Aorta (tissue), 5 donors: ENCODE data around the gene EEIG1. TPM values are rescaled to one million over a fixed set of nuclear protein-coding genes. Genes with fewer than 3 reads are reported as not detected.

Experiments
- ATAC-seq: fragments of 200-7000 bp; cut with Tn5 transposase; one replicate; pipeline ENCODE4 v1.9.1; 2022; ENCODE audit warnings: moderate library complexity; ENCODE audit not compliant: low FRiP score
- DNase-seq, 2 donors: peaks; one replicate each; pipeline ENCODE4 v3.0.0-alpha.2; 2020
- H3K27ac ChIP-seq, 2 donors: one replicate each; pipeline ENCODE4 v1.5.1; 2013; ENCODE audit warnings: low read length in 2 of 2, mild to moderate bottlenecking in 2 of 2, moderate library complexity in 2 of 2, control low read depth in 1 of 2, inconsistent platforms in 1 of 2, low read depth in 1 of 2
- H3K27me3 ChIP-seq, 2 donors: one replicate each; pipeline ENCODE4 v1.6.1; 2013; ENCODE audit warnings: control low read depth in 1 of 2, low read length in 1 of 2, mild to moderate bottlenecking in 1 of 2, moderate library complexity in 1 of 2; ENCODE audit not compliant: insufficient read depth in 2 of 2, control insufficient read depth in 1 of 2
- H3K36me3 ChIP-seq, 2 donors: one replicate each; pipeline ENCODE4 v1.6.1; 2013; ENCODE audit warnings: control low read depth in 1 of 2, low read length in 1 of 2, mild to moderate bottlenecking in 1 of 2; ENCODE audit not compliant: insufficient read depth in 2 of 2, control insufficient read depth in 1 of 2
- H3K4me1 ChIP-seq, 2 donors: one replicate each; pipeline ENCODE4 v1.6.1; 2013; ENCODE audit warnings: low read length in 2 of 2, control low read depth in 1 of 2, mild to moderate bottlenecking in 1 of 2, moderate library complexity in 1 of 2; ENCODE audit not compliant: insufficient read depth in 2 of 2, control insufficient read depth in 1 of 2
- H3K4me3 ChIP-seq, 2 donors: one replicate each; pipeline ENCODE4 v1.5.1; 2013; ENCODE audit warnings: low read length in 2 of 2, control low read depth in 1 of 2, mild to moderate bottlenecking in 1 of 2
- H3K9me3 ChIP-seq: one replicate; pipeline ENCODE4 v1.6.1; 2013; ENCODE audit warnings: mild to moderate bottlenecking, low read length; ENCODE audit not compliant: control insufficient read depth
- WGBS, 2 donors: extraction: QIAGEN DNeasy Blood & Tissue Kit; methylation state at CpG; one replicate each; pipeline ENCODE4 v1.1.7; 2013; 5-methylcytosine and 5-hydroxymethylcytosine counted together
- intact Hi-C, 2 donors: fragments of 100-400 bp; cut with DNase I; formaldehyde crosslinking; loops; one replicate each; pipeline versions ENCODE4 v1.14.2 to v1.15.0; 2022
- polyA plus RNA-seq, 2 donors: library from polyadenylated mRNA; stranded (reverse); fragments of 200-250 nt; gene quantifications; one replicate each; pipeline ENCODE4 v1.2.3, GENCODE V29; 2013
- total RNA-seq, 2 donors: library from RNA; stranded (reverse); fragmentation: NEBNext Ultra II Directional; extraction: Animal tissue kit (Norgen Biotek cat#: 25700); gene quantifications; one replicate each; pipeline ENCODE4 v1.2.1, GENCODE V29; 2021
- donor health status: healthy with polysubstance abuse.
- donor health status: Bipolar disorder and iron deficiency.
- donor health status: DM: no; HTN: no; CAD: no.
- donor health status: DM: no; HTN: no; CAD: no.
- donor health status: DM: yes; HTN: yes; CAD: no.

EEIG1 gene
- total and polyA plus RNA-seq, 4 donors = 7.9 to 63.1 (median 31.7) TPM

DNA sequence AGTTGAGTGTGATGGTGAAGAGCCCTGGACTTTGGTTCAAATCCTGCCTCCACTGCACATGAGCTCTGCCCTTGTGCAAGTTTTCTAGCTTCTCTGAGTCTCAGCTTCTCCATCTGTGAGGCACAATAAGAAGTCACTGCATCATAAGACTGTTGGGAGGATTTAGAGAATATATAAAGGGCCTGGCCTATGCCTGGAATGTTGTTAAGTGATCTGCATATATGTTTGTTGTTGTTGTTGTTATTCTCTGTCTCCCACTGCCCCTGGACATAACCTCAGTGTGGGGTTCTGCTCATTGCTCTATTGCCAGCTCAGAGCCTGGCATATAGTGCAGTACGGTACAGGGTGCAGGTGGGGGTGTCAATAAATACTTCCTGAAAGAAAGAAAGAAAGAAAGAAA, 40.3 kb upstream of the EEIG1 start:
- Histone ChIP-seq H3K27me3 (no peaks in the 10 kb centered on the region), H3K9me3 (no peaks in the 10 kb centered on the region), H3K27ac (no peak overlapping the region), H3K36me3 (no peaks in the 10 kb centered on the region), H3K4me3 (no peak overlapping the region), H3K4me1 (no peaks in the 10 kb centered on the region)
- intact Hi-C loops = no loop called here
- DNase-seq = no peak
- no peak for ATAC-seq
- WGBS, 2 donors = 0 to 36% methylated on average over 1 of the region's 1 CpG

DNA sequence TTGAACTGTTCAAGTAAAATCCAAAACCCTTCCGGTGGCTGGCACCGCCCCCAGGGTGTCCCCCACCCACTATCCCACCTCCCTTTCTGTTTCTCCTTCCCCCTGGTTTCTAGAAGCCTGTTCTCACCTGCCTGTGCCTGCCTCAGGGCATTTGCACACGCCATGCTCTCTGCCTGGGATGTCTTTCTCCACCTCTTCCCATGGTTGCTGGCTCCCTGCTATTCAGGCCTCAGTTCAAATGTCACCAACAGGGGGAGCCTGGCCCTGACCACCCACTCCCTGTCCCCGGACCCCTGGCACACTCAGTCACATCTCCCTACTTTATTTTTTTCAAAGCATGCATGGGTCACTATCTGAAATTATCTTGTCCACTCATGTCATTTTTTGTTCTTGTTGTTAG, 39.9 kb upstream of the EEIG1 start:
- DNase-seq (no peak), ATAC-seq (no peak)
- no peaks in the 10 kb centered on the region for H3K27me3 ChIP-seq
- H3K9me3 ChIP-seq = no peaks in the 10 kb centered on the region
- no peak overlapping the region for H3K4me3 ChIP-seq
- no peak overlapping the region for H3K27ac ChIP-seq
- 91 to 93% methylated on average over 4 of the region's 4 CpGs for WGBS, 2 donors
- intact Hi-C loops = no loop called here
- no peaks in the 10 kb centered on the region for H3K4me1 ChIP-seq
- no peaks in the 10 kb centered on the region for H3K36me3 ChIP-seq

GRCh38 chr9:128015696-128016095, 34.9 kb upstream of the EEIG1 start:
- ATAC-seq (no peak), DNase-seq (no peak)
- intact Hi-C loops = no loop called here

GRCh38 chr9:128011071-128011817, 30.5 kb upstream of the EEIG1 start:
- Histone ChIP-seq H3K4me1 (no peaks in the 10 kb centered on the region), H3K4me3 (no peak overlapping the region), H3K36me3 (no peaks in the 10 kb centered on the region), H3K27me3 (no peaks in the 10 kb centered on the region), H3K27ac (no peak overlapping the region), H3K9me3 (no peaks in the 10 kb centered on the region)
- peak; percentile 36 for ATAC-seq
- WGBS, 2 donors = 63 to 65% methylated on average over 12 of the region's 12 CpGs
- peak in 1 of 2 donors; percentile 61 for DNase-seq
- intact Hi-C loops = no loop called here

More at GRCh38 chr9:128015696-128016095, 34.9 kb upstream of the EEIG1 start:
- H3K4me3 ChIP-seq = no peak overlapping the region
- WGBS, 2 donors = 66 to 75% methylated on average over 5 of the region's 5 CpGs
- no peaks in the 10 kb centered on the region for H3K27me3 ChIP-seq
- no peaks in the 10 kb centered on the region for H3K4me1 ChIP-seq
- H3K36me3 ChIP-seq = no peaks in the 10 kb centered on the region
- no peak overlapping the region for H3K27ac ChIP-seq
- H3K9me3 ChIP-seq = no peaks in the 10 kb centered on the region

GRCh38 chr9:128009639-128010038, 28.9 kb upstream of the EEIG1 start:
- Histone ChIP-seq H3K27me3 (no peaks in the 10 kb centered on the region), H3K9me3 (no peaks in the 10 kb centered on the region), H3K36me3 (no peaks in the 10 kb centered on the region), H3K27ac (no peak overlapping the region), H3K4me3 (no peak overlapping the region), H3K4me1 (no peaks in the 10 kb centered on the region)
- ATAC-seq (no peak), DNase-seq (no peak)
- 95 to 97% methylated on average over 9 of the region's 9 CpGs for WGBS, 2 donors
- intact Hi-C loops = no loop called here

- ATAC-seq = no peak
- H3K27ac ChIP-seq = no peak overlapping the region
- no peak for DNase-seq
- intact Hi-C loops = no loop called here
- WGBS, 2 donors = 97 to 98% methylated on average over 5 of the region's 5 CpGs
- H3K27me3 ChIP-seq = no peaks in the 10 kb centered on the region
- H3K4me1 ChIP-seq = no peaks in the 10 kb centered on the region
- no peak overlapping the region for H3K4me3 ChIP-seq
- no peaks in the 10 kb centered on the region for H3K9me3 ChIP-seq
- no peaks in the 10 kb centered on the region for H3K36me3 ChIP-seq
Observed at GRCh38 chr9:128008171-128008570, 27.4 kb upstream of the EEIG1 start.

DNA sequence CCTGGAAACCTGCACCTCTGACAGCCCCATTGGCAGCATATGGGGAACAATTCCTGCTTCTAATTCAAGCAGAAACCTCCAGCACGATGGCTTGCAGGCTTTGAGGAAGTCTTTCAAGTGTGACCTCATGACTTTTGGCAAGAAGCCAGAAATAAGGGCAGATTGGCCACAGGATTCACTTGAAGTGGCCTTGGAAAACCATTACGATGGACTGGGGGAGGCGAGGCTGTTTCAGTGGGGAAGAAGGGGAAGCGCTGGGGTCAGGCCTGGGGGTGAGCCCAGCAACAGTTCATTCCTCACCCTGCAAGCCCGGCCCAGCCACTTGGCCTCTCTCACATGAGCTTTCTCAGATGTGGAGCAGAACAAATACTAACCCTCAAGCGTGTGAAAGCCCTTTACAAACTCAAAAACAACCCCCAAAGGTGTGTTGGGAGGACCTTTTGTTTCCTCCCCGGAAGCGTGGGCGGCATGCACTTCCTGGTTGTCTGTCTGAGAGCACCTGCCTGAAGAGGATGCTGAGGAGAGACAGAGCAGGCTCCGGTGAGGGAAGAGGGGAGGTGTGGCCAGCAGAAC, 26.9 kb upstream of the EEIG1 start:
- no peaks in the 10 kb centered on the region for H3K27me3 ChIP-seq
- H3K4me1 ChIP-seq = no peaks in the 10 kb centered on the region
- DNase-seq (peak in 1 of 2 donors; percentile 82), ATAC-seq (no peak)
- intact Hi-C loops = no loop called here
- no peaks in the 10 kb centered on the region for H3K36me3 ChIP-seq
- H3K9me3 ChIP-seq = no peaks in the 10 kb centered on the region
- no peak overlapping the region for H3K27ac ChIP-seq
- no peak overlapping the region for H3K4me3 ChIP-seq
- WGBS, 2 donors = 69 to 73% methylated on average over 10 of the region's 10 CpGs

GRCh38 chr9:128006332-128006996, 25.7 kb upstream of the EEIG1 start:
- H3K4me3 ChIP-seq = no peak overlapping the region
- no peaks in the 10 kb centered on the region for H3K27me3 ChIP-seq
- no peaks in the 10 kb centered on the region for H3K4me1 ChIP-seq
- H3K27ac ChIP-seq = no peak overlapping the region
- WGBS, 2 donors = 91 to 93% methylated on average over 11 of the region's 11 CpGs
- H3K36me3 ChIP-seq = no peaks in the 10 kb centered on the region
- ATAC-seq (no peak), DNase-seq (no peak)
- intact Hi-C loops = no loop called here
- no peaks in the 10 kb centered on the region for H3K9me3 ChIP-seq

GRCh38 chr9:128005923-128006322, 25.1 kb upstream of the EEIG1 start:
- ATAC-seq (peak; percentile 53), DNase-seq (peak; percentile 75 to 78)
- WGBS, 2 donors = 77 to 78% methylated on average over 12 of the region's 12 CpGs
- intact Hi-C loops = no loop called here
- no peaks in the 10 kb centered on the region for H3K36me3 ChIP-seq
- no peaks in the 10 kb centered on the region for H3K9me3 ChIP-seq
- H3K27ac ChIP-seq = no peak overlapping the region
- no peak overlapping the region for H3K4me3 ChIP-seq
- no peaks in the 10 kb centered on the region for H3K27me3 ChIP-seq
- no peaks in the 10 kb centered on the region for H3K4me1 ChIP-seq
